BE2C (cell line): ENCODE measurements around the gene NRDE2.
A peak's percentile ranks its signal among the peaks of the same experiment; 100 is the strongest.

ENCODE experiments used
- DNase-seq: peaks from one replicate; pipeline ENCODE4 v3.0.0-alpha.2; 2020
- H3K27me3 ChIP-seq: fragments of 250-450 bp; sonication (Bioruptor Pico); 2 replicates; pipeline ENCODE4 v1.5.1; 2020; ENCODE audit warnings: mild to moderate bottlenecking
- H3K36me3 ChIP-seq: fragments of 250-450 bp; sonication (Bioruptor Pico); 2 replicates; pipeline ENCODE4 v1.5.1; 2020; ENCODE audit warnings: mild to moderate bottlenecking
- H3K4me1 ChIP-seq: fragments of 250-450 bp; sonication (Bioruptor Pico); 2 replicates; pipeline ENCODE4 v1.5.1; 2020
- H3K4me3 ChIP-seq: 2 replicates; pipeline ENCODE4 v1.5.1; 2011; ENCODE audit warnings: low read depth, low read length
- H3K9me3 ChIP-seq: fragments of 250-450 bp; sonication (Bioruptor Pico); 2 replicates; pipeline ENCODE4 v1.5.1; 2020
- TF ChIP-seq, protein P1 (sequence below): IDR thresholded peaks from 2 replicates; pipeline ENCODE4 v1.5.1; 2012; ENCODE audit warnings: mild to moderate bottlenecking, low read depth, low read length

Gene NRDE2

GRCh38 chr14:90332271-90332584 lies 487 bp upstream of the NRDE2 start:
- peaks cover 16% of the 10 kb centered on the region for H3K27me3 ChIP-seq
- H3K4me1 ChIP-seq: peaks cover 3% of the 10 kb centered on the region; the same call in 1 of the 2 replicates
- no peaks in the 10 kb centered on the region for H3K36me3 ChIP-seq
- no peaks in the 10 kb centered on the region for H3K9me3 ChIP-seq
- DNase-seq: no peak
- peak overlapping the region; percentile 54 for H3K4me3 ChIP-seq
- TF ChIP-seq, protein P1, sequence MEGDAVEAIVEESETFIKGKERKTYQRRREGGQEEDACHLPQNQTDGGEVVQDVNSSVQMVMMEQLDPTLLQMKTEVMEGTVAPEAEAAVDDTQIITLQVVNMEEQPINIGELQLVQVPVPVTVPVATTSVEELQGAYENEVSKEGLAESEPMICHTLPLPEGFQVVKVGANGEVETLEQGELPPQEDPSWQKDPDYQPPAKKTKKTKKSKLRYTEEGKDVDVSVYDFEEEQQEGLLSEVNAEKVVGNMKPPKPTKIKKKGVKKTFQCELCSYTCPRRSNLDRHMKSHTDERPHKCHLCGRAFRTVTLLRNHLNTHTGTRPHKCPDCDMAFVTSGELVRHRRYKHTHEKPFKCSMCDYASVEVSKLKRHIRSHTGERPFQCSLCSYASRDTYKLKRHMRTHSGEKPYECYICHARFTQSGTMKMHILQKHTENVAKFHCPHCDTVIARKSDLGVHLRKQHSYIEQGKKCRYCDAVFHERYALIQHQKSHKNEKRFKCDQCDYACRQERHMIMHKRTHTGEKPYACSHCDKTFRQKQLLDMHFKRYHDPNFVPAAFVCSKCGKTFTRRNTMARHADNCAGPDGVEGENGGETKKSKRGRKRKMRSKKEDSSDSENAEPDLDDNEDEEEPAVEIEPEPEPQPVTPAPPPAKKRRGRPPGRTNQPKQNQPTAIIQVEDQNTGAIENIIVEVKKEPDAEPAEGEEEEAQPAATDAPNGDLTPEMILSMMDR: no peak

DNA sequence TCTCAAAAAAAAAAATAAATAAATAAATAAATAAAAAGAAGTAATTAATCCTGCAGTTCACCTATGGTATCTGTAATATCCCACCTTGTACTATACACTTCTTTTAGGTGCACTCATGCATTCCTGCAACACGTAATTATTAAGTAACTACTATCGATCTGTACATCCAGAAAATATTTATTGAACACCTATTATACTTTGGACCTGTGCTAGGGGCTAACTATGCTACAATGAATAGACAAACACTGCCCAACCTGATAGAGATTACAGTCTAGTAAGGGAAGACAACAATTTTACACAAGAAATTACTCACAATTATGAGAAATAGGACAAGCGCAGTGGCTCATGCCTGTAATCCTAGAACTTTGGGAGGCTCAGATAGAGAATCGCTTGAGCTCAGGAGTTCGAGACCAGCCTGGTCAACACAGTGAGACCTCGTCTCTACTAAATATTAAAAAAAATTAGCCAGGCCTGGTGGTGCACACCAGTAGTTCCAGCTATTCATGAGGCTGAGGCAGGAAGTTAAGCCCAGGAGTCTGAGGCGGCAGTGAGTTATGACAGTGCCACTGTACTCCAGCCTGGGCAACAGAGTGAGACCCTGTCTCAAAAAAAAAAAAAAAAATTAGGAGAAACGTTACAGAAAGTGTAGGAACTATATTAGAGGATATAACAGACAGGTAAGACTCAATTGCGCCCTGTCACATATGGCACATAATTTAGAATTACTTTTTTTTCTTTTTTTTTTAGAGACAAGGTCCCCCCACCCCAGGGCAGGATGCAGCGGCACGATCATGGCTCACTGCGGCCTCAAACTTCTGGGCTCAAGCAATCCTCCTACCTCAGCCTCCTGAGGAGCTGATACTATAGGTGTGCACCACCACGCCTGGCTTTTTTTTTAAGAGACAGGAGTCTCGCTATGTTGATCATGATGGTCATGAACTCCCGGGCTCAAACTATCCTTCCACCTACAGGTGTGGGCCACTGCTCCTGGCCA lies 1.2 kb downstream of the NRDE2 start:
- no peak for DNase-seq
- Histone ChIP-seq H3K27me3 (0 out of 2 replicates have a peak, but pooled peaks cover under 1% of the 10 kb centered on the region), H3K36me3 (no peaks in the 10 kb centered on the region), H3K4me3 (peak overlapping the region; percentile 76), H3K9me3 (no peaks in the 10 kb centered on the region), H3K4me1 (peaks cover 3% of the 10 kb centered on the region; the same call in 1 of the 2 replicates)
- TF ChIP-seq, protein P1: no peak

DNA sequence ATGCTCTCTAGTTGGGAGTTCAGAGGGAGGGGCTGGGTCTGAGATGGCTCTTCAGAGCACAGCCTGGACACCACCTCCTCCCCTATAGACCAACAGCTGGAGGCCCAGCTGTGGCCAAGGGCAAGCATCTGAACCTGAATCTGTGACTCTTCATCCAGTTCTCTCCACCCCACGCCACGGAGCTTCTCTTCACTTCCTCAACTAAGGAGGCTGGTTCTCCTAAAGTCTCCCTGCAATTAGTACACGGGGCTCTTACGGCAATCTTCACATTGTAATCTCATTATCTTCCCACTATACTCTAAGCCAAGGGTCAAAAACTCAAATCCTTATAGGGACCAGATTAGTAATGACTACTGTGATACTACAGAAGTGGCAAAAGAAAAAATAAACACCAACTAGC lies 9.8 kb downstream of the NRDE2 start:
- Histone ChIP-seq H3K4me1 (no peaks in the 10 kb centered on the region), H3K9me3 (no peaks in the 10 kb centered on the region), H3K36me3 (peaks cover 5% of the 10 kb centered on the region), H3K4me3 (no peak overlapping the region), H3K27me3 (no peaks in the 10 kb centered on the region)
- DNase-seq: no peak
- TF ChIP-seq, protein P1: no peak

- no peaks in the 10 kb centered on the region for H3K4me1 ChIP-seq
- H3K27me3 ChIP-seq: no peaks in the 10 kb centered on the region
- H3K9me3 ChIP-seq: no peaks in the 10 kb centered on the region
- no peak overlapping the region for H3K4me3 ChIP-seq
- DNase-seq: no peak
- TF ChIP-seq, protein P1: no peak
- H3K36me3 ChIP-seq: peaks cover 20% of the 10 kb centered on the region
Observed at GRCh38 chr14:90319634-90320541, 11.9 kb downstream of the NRDE2 start.

GRCh38 chr14:90319173-90319572 lies 12.6 kb downstream of the NRDE2 start:
- TF ChIP-seq, protein P1: no peak
- Histone ChIP-seq H3K36me3 (peaks cover 26% of the 10 kb centered on the region), H3K27me3 (no peaks in the 10 kb centered on the region), H3K4me3 (no peak overlapping the region), H3K9me3 (no peaks in the 10 kb centered on the region), H3K4me1 (no peaks in the 10 kb centered on the region)
- no peak for DNase-seq
